Mammary epithelial cell (primary cell): Measurements from ENCODE around the gene GTF2H4.

ENCODE experiments used
- CTCF ChIP-seq, 2 donors: IDR thresholded peaks in 1 of 2; conservative IDR thresholded peaks in 1 of 2; 2 replicates each; pipeline ENCODE4 v1.5.1; 2011 to 2012; ENCODE audit warnings: inconsistent platforms in 2 of 2, low read length in 2 of 2, mild to moderate bottlenecking in 2 of 2, control low read depth in 1 of 2, low read depth in 1 of 2; ENCODE audit not compliant: insufficient read depth in 1 of 2; ENCODE audit errors: extremely low read depth in 1 of 2
- EZH2 ChIP-seq: IDR thresholded peaks from 2 replicates; pipeline ENCODE4 v1.6.1; 2012; ENCODE audit warnings: low read length, inconsistent platforms, borderline replicate concordance

- no peak for TF ChIP-seq CTCF (conservative IDR thresholded peaks at IDR 0.05 in 1 of 2, IDR thresholded peaks at IDR 0.05 in 1 of 2; ENCODE audit: extremely low read depth in 1 of 2, insufficient read depth in 1 of 2, low read depth in 1 of 2, low read length in 2 of 2)
- TF ChIP-seq EZH2: no peak
These were observed 37.5 kb upstream of the GTF2H4 start for GRCh38 chr6:30870546-30870945.
